Measurements from ENCODE around the gene TNNI2. TPM values are rescaled to one million over a fixed set of nuclear protein-coding genes. Genes with fewer than 3 reads are reported as not detected.

The TNNI2 gene
- total and polyA plus RNA-seq, 11 donors: 0.22 to 3.3 (median 0.72) TPM; not detected in 8

DNA sequence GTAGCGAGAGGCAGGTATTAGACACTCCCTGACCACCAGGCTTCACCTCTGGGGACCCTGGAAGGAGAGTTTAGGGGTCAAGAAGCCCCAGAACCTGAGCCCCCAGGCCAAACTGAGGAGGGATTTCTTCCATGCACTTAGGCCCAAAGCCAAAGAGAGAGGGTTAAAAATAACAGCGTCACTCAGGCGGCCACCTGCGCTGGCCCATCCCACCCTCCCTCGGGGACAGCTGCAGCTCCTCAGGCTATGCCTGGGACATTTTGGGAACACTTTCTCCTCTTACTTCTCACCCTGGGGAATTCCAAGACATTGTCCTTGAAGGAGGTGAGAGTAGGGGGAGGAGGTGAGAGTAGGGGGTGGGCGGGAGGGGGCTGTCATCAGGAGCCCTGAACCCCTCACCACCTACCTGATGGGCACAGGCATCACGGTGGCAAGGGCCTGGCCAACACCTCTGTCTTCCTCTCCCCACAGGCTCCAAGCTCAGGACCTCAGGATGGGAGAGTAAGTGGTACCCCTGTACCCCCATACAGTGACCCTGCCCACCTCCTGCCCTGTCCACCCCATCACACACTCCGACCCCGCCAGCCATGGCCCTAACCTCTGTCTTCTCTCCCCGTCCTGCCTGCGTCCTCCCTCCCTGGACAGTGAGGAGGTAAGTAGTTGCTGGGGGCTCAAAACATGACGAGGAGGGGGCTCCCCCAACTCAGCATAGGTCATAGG, 583 bp downstream of the TNNI2 start:
- Histone ChIP-seq H3K4me3 (no peak overlapping the region), H3K36me3 (no peaks in the 10 kb centered on the region)

DNA sequence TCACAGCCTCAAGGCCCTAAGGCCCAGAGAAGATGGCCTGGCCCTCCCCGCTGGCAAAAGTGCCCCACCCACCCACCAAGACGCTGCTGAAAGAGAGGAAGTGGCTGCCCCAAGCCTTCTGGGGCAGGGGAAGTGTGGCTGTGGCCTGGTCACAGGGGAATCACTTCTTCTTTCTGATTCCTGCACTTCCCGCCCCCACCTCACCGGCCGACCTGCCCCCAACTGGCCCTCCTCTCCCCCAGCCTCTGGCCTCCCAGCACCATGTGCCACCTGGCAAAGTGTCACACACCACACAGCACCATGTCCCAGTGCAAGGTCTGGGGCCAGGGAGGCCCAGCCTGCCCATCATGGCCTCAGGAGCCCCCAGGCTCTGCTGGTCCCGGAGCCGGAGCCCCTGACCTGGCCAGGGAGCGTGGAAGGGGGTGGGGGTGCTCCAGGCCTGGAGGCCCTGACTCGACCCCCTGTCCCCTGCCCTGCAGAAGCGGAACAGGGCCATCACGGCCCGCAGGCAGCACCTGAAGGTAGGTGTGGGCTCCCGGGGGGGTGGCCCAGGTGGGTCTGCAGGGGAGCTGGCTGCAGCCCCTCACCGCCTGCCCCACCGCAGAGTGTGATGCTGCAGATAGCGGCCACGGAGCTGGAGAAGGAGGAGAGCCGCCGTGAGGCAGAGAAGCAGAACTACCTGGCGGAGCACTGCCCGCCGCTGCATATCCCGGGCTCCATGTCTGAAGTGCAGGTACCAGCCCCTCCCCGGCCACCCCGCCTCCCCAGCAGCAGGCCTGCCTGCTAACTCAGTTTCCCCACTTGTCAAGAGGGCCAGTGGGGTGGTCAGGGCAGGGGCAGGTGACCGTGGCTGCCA, 1.4 kb downstream of the TNNI2 start:
- ATAC-seq: peak in 2 of 4 donors; percentile 12 to 27
- H3K4me3 ChIP-seq: peak overlapping the region in 3 of 12 donors; percentile 2 to 51 (median 19)
- H3K9me3 ChIP-seq: no peaks in the 10 kb centered on the region
- no peaks in the 10 kb centered on the region for H3K27me3 ChIP-seq
- H3K4me1 ChIP-seq: peaks cover 0 to 52% (median 22%) of the 10 kb centered on the region in 12 donors
- H3K27ac ChIP-seq: peak overlapping the region in 3 of 12 donors; percentile 20 to 82 (median 38)
- no peak for TF ChIP-seq POLR2A (IDR thresholded peaks at IDR 0.05)
- TF ChIP-seq, protein P1, sequence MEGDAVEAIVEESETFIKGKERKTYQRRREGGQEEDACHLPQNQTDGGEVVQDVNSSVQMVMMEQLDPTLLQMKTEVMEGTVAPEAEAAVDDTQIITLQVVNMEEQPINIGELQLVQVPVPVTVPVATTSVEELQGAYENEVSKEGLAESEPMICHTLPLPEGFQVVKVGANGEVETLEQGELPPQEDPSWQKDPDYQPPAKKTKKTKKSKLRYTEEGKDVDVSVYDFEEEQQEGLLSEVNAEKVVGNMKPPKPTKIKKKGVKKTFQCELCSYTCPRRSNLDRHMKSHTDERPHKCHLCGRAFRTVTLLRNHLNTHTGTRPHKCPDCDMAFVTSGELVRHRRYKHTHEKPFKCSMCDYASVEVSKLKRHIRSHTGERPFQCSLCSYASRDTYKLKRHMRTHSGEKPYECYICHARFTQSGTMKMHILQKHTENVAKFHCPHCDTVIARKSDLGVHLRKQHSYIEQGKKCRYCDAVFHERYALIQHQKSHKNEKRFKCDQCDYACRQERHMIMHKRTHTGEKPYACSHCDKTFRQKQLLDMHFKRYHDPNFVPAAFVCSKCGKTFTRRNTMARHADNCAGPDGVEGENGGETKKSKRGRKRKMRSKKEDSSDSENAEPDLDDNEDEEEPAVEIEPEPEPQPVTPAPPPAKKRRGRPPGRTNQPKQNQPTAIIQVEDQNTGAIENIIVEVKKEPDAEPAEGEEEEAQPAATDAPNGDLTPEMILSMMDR (IDR thresholded peaks at IDR 0.05): no peak
- H3K36me3 ChIP-seq: no peaks in the 10 kb centered on the region
- intact Hi-C loops (cut with DNase I): loop anchor here (2.0 to 10.0 kb wide), 9 partner anchors 42 to 313 kb away; partner anchors contain the start of genes TNNT3 (in 2 of the 10) and PRR33 (in 1 of the 10)
- WGBS, 4 donors: 72 to 89% (median 84%) methylated on average over 16 to 26 of the region's 26 CpGs
- peak; percentile 66 to 85 (median 75) for DNase-seq

More for the DNA sequence above, 583 bp downstream of the TNNI2 start:
- 68 to 81% (median 75%) methylated on average over 12 of the region's 12 CpGs for WGBS, 4 donors
- peak in 2 of 5 donors; percentile 15 to 39 for DNase-seq
- Histone ChIP-seq H3K27ac (peak overlapping the region in 2 of 12 donors; percentile 19 to 46), H3K4me1 (peaks cover 0 to 44% (median 20%) of the 10 kb centered on the region in 12 donors), H3K27me3 (no peaks in the 10 kb centered on the region), H3K9me3 (no peaks in the 10 kb centered on the region)
- intact Hi-C loops (cut with DNase I): loop anchor here in 7 of 10 donors (2.0 to 5.0 kb wide), 7 partner anchors 43 to 313 kb away; partner anchors contain the start of genes TNNT3 (in 2 of the 7) and PRR33 (in 1 of the 7)
- no peak for TF ChIP-seq POLR2A (IDR thresholded peaks at IDR 0.05)
- TF ChIP-seq, protein P1 (IDR thresholded peaks at IDR 0.05): no peak
- ATAC-seq: no peak

DNA sequence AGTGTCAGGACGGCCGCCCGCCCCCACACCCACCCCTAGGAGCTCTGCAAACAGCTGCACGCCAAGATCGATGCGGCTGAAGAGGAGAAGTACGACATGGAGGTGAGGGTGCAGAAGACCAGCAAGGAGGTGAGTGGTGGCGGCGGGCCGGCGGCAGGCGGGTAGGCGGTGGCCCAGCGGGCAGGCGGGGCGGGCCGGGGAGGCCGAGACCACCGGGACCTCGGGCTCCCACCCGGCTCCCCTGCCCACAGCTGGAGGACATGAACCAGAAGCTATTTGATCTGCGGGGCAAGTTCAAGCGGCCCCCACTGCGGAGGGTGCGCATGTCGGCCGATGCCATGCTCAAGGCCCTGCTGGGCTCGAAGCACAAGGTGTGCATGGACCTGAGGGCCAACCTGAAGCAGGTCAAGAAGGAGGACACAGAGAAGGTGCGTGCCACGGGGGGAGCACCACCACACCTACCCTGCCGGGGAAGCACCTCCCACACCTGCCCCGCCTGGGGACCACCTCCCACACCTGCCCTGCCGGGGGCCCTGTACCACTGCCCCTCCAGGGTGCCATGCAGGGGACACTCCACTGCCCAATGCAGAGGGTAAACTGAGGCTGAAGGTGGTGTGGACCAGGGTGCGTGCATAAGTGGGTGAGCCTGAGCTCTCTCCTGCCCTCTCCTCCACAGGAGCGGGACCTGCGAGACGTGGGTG, 2.1 kb downstream of the TNNI2 start:
- Histone ChIP-seq H3K9me3 (no peaks in the 10 kb centered on the region), H3K36me3 (no peaks in the 10 kb centered on the region), H3K4me1 (peaks cover 0 to 59% (median 23%) of the 10 kb centered on the region in 12 donors), H3K27ac (no peak overlapping the region), H3K27me3 (no peaks in the 10 kb centered on the region), H3K4me3 (peak overlapping the region in 1 of 12 donors; percentile 51)
- intact Hi-C loops (cut with DNase I): loop anchor here in 5 of 10 donors (5.0 to 10.0 kb wide), 3 partner anchors 41 to 306 kb away; no protein-coding TSS in a partner anchor
- DNase-seq: peak in 3 of 5 donors; percentile 20 to 57 (median 25)
- no peak for ATAC-seq
- 91 to 94% (median 94%) methylated on average over 28 to 37 of the region's 37 CpGs for WGBS, 4 donors
- TF ChIP-seq POLR2A (IDR thresholded peaks at IDR 0.05): no peak
- TF ChIP-seq, protein P1 (IDR thresholded peaks at IDR 0.05): no peak

Data from heart left ventricle (tissue), 16 donors.